Measurements from ENCODE around the gene DGKQ.
"Not testable (repeated sequence)": the region's sequence is repeated elsewhere in the genome, so short reads cannot be mapped to it uniquely, and the experiment has no call there.

The DGKQ gene

DNA sequence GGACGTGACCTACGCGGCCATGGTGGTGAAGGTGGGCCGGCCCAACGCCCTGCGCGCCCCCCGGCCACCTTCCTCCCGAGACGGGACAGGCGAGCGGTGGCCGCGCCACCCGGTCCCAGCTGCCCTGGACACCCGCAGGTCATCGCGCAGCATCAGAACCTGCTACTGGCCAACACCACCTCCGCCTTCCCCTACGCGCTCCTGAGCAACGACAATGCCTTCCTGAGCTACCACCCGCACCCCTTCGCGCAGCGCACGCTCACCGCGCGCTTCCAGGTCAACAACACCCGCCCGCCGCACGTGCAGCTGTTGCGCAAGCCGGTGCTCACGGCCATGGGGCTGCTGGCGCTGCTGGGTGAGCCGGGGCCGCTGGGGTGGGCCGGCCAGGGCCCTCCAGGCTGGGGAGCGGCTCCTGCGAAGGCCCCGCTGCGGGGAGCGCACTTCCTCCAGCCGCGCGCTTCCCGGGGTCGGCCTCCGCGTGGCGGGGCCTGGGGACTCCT, 28.8 kb upstream of the DGKQ start:
- Mint-ChIP-seq H3K4me3 (no peak overlapping the region), H3K27me3 (peaks cover 17% of the 10 kb centered on the region)

DNA sequence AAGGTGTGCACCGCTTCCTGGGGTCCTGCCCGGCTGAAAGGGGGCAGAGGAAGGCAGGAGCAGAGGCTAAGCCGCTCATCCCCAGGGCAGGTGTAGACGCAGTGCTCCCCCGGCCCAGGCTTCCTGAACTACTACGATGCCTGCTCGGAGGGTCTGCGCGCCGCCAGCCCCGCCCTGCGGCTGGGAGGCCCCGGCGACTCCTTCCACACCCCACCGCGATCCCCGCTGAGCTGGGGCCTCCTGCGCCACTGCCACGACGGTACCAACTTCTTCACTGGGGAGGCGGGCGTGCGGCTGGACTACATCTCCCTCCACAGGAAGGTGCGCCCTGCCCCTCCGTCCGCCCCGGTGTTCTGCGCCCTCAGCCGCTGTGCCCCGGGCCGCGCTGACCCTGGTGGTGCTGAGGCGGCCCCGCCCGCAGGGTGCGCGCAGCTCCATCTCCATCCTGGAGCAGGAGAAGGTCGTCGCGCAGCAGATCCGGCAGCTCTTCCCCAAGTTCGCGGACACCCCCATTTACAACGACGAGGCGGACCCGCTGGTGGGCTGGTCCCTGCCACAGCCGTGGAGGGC, 28.3 kb upstream of the DGKQ start:
- peaks cover 11% of the 10 kb centered on the region for H3K4me1 Mint-ChIP-seq (ENCODE audit: low read depth)
- no peaks in the 10 kb centered on the region for H3K9me3 Mint-ChIP-seq (ENCODE audit: low read depth)
- H3K27me3 Mint-ChIP-seq, result peaks cover 14% of the 10 kb centered on the region
- no peaks in the 10 kb centered on the region for H3K36me3 Mint-ChIP-seq
- no peak overlapping the region for H3K27ac Mint-ChIP-seq
- no peak overlapping the region for H3K4me3 Mint-ChIP-seq

More for the DNA sequence above, 28.8 kb upstream of the DGKQ start:
- Mint-ChIP-seq H3K27ac (no peak overlapping the region), H3K4me1 (ENCODE audit: low read depth) (peaks cover 11% of the 10 kb centered on the region), H3K36me3 (no peaks in the 10 kb centered on the region), H3K9me3 (ENCODE audit: low read depth) (no peaks in the 10 kb centered on the region)

DNA sequence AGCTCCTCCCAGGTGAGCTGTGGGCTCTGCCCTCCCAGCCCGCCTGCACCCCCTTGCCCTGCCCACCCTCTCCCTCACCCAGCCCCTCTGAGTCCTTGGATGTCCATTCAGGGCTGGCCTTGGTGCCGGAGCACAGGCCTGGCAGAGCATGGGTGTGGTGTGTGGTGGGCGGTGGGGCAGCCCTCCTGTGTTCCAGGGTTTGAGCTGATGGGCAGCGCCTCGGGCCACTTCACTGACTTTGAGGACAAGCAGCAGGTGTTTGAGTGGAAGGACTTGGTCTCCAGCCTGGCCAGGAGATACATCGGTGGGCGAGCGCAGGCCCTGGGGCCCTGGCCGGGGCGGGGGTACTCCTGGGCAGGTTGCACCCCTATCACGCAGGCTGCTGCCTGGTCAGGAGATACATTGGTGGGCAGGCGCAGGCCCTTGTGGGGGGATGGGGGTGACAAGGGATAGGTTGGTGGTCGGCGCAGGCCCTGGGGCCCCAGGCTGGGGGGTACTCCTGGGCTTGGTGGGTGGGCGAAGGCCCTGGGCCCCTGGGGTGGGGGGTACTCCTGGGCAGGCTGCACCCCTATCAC, 27.4 kb upstream of the DGKQ start:
- H3K27me3 Mint-ChIP-seq, result peaks cover 11% of the 10 kb centered on the region

DNA sequence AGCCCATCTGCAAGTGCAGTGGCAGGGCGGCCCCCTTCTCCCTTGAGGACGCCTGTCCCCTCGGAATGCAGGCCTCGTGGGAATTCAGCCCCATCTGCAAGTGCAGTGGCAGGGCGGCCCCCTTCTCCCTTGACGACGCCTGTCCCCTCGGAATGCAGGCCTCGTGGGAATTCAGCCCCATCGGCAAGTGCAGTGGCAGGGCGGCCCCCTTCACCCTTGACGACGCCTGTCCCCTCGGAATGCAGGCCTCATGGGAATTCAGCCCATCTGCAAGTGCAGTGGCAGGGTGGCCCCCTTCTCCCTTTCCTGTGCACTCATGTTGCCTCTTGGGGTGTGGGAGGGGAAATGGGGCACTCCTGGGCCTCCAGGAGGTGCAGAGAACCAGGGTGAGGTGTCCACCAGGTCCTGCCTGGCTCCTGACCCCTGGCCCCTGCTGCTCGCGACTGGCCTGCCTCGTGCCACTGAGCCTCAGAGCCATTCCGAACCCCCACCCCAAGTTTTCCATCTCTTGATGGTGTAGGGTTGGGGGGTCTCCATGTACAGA, 26.6 kb upstream of the DGKQ start:
- H3K36me3 Mint-ChIP-seq, result no peaks in the 10 kb centered on the region
- H3K9me3 Mint-ChIP-seq (ENCODE audit: low read depth), result no peaks in the 10 kb centered on the region
- H3K4me3 Mint-ChIP-seq, result no peak overlapping the region
- peaks cover 11% of the 10 kb centered on the region for H3K4me1 Mint-ChIP-seq (ENCODE audit: low read depth)
- H3K27ac Mint-ChIP-seq, result no peak overlapping the region
- peaks cover 11% of the 10 kb centered on the region for H3K27me3 Mint-ChIP-seq

More for the DNA sequence above, 27.4 kb upstream of the DGKQ start:
- no peaks in the 10 kb centered on the region for H3K9me3 Mint-ChIP-seq (ENCODE audit: low read depth)
- no peak overlapping the region for H3K27ac Mint-ChIP-seq
- no peak overlapping the region for H3K4me3 Mint-ChIP-seq
- H3K36me3 Mint-ChIP-seq, result no peaks in the 10 kb centered on the region
- H3K4me1 Mint-ChIP-seq (ENCODE audit: low read depth), result peaks cover 11% of the 10 kb centered on the region

DNA sequence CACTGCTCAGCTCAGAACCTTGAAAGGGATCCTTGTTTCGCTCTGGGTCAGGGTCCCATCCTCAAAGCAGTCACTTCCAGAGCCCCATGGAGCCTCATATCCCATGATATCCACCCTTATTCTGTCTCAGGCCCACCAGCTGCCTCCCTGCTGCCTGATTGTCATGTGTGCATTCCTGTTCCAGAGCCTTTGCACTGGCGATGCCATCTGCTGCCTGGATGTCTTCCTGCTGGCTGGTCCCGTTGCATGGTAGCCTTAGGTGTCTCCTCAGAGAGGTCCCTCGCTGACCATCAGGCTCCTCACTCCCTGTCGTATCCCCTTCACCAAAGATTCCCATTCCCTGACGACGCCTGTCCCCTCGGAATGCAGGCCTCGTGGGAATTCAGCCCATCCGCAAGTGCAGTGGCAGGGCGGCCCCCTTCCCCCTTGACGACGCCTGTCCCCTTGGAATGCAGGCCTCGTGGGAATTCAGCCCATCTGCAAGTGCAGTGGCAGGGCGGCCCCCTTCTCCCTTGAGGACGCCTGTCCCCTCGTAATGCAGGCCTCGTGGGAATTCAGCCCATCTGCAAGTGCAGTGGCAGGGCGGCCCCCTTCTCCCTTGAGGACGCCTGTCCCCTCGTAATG, 26.0 kb upstream of the DGKQ start:
- peaks cover 11% of the 10 kb centered on the region for H3K4me1 Mint-ChIP-seq (ENCODE audit: low read depth)
- H3K27ac Mint-ChIP-seq; H3K36me3 Mint-ChIP-seq; H3K27me3 Mint-ChIP-seq; H3K9me3 Mint-ChIP-seq (ENCODE audit: low read depth); H3K4me3 Mint-ChIP-seq: not testable (repeated sequence)

DNA sequence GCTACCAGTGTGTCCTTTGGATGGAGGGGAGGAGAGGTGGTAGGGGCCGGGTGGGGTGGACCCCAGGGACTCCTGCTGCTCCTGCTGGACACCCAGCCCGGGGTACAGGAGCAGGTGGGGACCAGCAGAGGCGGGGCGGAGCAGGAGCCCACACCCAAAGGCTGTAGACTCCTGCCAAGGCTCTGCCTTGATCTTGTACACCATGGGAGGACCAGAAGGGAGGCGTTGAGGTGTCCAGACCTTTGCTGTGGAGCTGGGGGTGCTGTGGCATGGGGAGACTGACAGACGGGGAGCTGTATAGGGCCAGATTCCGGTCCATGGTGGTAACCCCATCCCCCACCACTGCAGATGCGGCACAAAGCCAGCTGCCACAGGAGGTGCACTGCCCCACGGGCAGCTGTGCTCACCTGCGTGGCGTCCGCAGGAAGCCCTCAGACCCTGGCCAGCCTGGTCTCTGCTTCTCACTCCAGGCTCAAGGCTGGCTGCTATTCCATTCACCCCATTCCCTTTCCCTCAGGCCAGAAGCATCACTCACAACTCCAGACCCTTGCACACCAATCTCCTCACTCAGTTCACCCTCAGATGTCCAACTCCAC, 24.8 kb upstream of the DGKQ start:
- H3K4me3 Mint-ChIP-seq, result no peak overlapping the region

DNA sequence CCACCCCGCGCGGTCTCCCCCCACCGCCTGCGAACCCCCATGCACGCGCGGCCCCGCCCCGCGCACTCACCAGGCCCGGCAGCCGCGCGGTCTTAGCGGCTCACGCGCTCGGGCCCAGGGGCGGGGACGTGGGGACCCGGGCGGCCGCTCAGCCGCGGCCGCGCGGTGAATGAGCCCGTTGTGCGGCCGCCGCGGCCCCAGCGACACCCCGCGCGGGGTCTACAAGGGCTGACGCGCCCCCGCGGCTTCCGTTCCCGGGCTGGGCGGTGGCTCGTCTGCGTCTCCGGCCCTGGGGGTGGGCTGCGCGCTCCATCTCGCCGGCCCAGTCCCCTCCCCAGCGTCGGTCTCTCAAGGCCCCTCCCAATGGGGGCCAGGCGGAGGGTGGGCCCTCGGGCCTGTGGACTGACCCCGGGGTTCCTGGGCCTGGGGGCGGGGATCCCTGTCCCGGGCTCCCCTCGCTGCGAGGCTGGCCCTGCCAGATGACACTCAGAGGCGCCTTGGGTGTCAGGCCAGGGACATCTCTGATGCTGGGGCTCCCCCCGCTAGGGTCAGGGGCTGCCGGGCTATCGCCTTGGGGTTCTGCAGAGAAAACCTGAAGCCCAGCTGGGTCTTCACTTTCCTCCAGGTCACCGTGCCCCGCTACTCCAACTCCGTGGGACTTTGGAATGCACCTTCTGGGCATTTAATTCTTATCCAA, 24.2 kb upstream of the DGKQ start:
- Mint-ChIP-seq H3K4me1 (ENCODE audit: low read depth) (peaks cover 11% of the 10 kb centered on the region), H3K27me3 (peaks cover 6% of the 10 kb centered on the region), H3K36me3 (no peaks in the 10 kb centered on the region), H3K9me3 (ENCODE audit: low read depth) (no peaks in the 10 kb centered on the region), H3K27ac (no peak overlapping the region), H3K4me3 (no peak overlapping the region)

More for the DNA sequence above, 24.8 kb upstream of the DGKQ start:
- Mint-ChIP-seq H3K36me3 (no peaks in the 10 kb centered on the region), H3K27ac (no peak overlapping the region), H3K9me3 (ENCODE audit: low read depth) (no peaks in the 10 kb centered on the region), H3K27me3 (peaks cover 6% of the 10 kb centered on the region), H3K4me1 (ENCODE audit: low read depth) (peaks cover 11% of the 10 kb centered on the region)

DNA sequence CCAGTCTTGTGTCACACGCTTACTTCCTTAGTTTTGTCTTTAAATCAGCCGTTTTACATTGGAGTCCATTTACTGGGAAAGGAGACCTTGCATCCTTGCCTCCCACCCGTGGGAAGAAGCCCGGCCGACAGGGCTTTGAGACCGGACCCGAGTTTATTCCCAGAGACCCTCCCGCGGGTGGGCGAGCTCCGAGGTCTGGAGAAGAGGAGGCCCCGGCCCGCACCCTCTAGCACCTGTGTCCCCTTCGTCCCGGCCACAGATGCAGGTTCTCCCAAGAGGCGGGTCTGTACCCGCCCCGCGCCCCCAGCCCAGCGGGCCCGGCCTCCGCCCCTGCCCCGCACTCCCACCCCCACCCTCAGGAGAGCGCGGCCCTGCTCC, 23.6 kb upstream of the DGKQ start:
- Mint-ChIP-seq H3K36me3 (no peaks in the 10 kb centered on the region), H3K4me3 (no peak overlapping the region), H3K9me3 (ENCODE audit: low read depth) (no peaks in the 10 kb centered on the region), H3K4me1 (ENCODE audit: low read depth) (peaks cover 11% of the 10 kb centered on the region), H3K27ac (no peak overlapping the region), H3K27me3 (peaks cover 6% of the 10 kb centered on the region)

DNA sequence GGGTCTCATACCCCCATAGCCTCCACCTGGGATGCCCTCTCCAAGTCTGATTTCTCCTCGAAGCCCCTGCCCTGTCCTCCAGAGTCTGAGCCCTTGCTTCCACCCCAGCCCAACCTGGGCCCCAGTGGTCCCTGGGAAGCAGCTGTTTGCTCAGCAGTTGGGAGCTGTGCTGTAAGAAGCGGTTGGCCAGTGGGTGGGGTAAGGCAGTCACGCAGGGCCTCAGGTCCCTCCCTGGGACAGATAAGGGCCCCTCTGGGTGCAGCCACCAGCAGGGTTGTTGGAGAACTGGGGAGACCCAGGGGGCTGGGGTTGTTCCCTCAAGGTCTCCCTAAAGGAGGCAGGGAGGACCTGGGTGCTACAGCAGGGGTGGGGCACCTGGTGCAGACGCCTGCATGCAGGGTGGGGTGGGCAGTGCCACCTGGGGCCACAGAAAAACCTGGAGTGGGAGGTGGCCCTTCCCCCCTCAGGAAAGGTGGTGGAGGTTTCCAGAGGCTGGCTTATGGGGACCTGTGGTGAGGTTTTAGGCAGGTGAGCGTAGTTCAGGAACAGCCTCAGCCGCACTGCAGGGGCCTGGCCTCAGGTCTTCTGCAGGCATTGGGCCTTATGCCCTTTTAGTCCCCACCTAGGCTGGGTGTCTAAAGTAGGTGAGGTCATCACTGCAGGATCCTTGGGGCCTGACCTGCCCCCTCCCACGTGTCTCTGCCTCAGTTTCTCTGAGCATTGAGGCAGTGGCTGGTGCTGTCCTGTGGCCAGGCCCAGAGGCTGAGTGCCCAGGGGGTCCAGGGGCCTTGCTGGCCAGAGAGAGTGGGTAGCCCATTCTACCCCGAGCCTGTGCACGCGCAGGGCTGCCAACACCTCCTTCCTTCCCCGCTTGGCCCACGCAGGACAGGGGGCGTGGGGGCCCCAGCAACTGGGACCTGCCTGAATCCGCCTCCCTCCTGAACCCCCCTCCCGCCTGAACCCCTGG, 22.9 kb upstream of the DGKQ start:
- H3K27ac Mint-ChIP-seq, result no peak overlapping the region
- no peaks in the 10 kb centered on the region for H3K36me3 Mint-ChIP-seq
- peaks cover 6% of the 10 kb centered on the region for H3K27me3 Mint-ChIP-seq
- peaks cover 11% of the 10 kb centered on the region for H3K4me1 Mint-ChIP-seq (ENCODE audit: low read depth)
- no peak overlapping the region for H3K4me3 Mint-ChIP-seq
- H3K9me3 Mint-ChIP-seq (ENCODE audit: low read depth), result no peaks in the 10 kb centered on the region

DNA sequence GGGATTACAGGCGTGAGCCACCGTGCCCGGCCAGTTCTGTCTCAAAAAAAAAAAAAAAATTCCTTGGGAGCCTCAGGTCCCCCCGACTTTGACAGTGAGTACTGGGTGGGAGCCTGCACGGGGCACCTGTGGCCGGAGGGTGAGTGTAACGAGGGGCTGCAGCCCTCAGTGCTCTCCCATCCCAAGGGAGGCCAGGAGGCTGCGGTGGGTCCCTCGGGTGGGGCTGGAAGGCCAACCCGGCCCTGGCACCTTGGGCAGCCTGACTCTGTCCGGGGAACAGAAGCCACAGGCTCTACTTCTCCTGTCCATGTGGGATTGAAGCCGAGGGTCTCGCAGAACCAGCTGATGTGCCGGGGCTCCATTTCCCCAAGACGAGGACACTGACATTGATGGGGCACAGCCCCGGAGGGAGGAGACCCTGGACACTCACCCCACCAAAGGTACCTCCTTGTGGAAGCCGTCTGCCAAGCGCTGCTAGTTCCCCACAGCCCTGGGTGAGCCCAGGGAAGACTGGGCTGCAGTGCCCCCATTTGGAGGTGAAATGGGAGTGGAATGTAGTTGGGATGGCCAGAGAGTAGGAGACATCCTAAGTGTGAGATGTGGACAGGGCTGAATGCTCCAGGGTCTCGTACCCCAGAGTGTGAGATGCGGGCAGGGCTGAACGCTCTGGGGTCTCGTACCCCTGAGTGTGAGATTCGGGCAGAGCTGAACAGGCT, 22.1 kb upstream of the DGKQ start:
- H3K36me3 Mint-ChIP-seq, result no peaks in the 10 kb centered on the region
- no peak overlapping the region for H3K4me3 Mint-ChIP-seq
- H3K27me3 Mint-ChIP-seq, result peaks cover 6% of the 10 kb centered on the region
- peaks cover 11% of the 10 kb centered on the region for H3K4me1 Mint-ChIP-seq (ENCODE audit: low read depth)
- no peak overlapping the region for H3K27ac Mint-ChIP-seq
- no peaks in the 10 kb centered on the region for H3K9me3 Mint-ChIP-seq (ENCODE audit: low read depth)

DNA sequence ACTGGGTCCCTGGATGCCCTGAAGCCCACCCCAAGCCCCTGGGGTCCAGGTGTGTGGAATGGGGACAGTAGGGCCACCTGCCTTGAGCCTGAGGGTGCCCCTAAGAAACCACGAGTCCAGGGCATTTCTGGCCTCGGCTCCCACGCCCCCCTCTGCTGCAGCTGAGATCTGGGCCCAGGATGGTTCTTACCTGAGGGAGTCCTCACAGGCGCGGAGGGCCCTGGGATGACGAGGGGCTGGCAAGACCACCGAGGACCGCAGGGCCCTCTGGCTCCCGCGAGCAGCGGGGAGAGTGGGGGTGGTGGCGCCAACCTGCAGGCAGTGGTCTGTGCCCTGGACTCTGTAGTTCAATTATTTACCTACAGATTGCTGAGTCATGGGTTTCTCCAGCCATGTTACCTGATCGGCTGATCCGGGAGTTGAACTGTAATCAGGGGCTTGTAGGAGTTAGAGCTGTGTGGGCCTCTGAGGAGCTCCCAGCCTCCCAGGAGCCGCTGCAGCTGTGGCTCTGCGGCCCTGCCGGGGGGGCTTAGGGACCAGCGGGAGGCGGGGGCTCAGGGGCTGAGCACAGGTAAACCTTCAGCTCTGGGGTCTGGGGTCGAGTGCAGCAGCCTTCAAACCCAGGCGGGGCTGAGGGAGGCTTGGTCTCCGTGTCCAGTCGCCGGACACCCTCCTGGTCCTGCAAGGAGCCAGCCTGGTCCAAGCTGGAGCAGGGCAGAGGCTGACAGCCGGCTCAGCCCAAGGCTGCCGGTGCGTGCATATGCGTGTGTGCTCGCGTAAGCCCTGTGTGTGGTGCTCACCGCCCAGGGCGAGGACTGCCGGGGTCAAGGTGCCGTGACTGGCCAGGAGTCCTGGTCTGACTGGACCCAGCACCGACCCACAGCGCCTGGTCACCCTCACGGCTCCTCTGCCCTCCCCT, 20.0 kb upstream of the DGKQ start, which contains the start of gene SLC26A1:
SLC26A1 (minus strand) TSS at position 294 of the 919 bp plus-strand sequence. CDS start 1,701 bp downstream, outside the sequence.
- H3K36me3 Mint-ChIP-seq, result no peaks in the 10 kb centered on the region
- H3K27ac Mint-ChIP-seq, result no peak within 1 kb of the TSS
- peaks cover 7% of the 10 kb centered on the region for H3K4me1 Mint-ChIP-seq (ENCODE audit: low read depth)
- H3K27me3 Mint-ChIP-seq, result peaks cover 1% of the 10 kb centered on the region
- no peak within 1 kb of the TSS for H3K4me3 Mint-ChIP-seq
- H3K9me3 Mint-ChIP-seq (ENCODE audit: low read depth), result no peaks in the 10 kb centered on the region

DNA sequence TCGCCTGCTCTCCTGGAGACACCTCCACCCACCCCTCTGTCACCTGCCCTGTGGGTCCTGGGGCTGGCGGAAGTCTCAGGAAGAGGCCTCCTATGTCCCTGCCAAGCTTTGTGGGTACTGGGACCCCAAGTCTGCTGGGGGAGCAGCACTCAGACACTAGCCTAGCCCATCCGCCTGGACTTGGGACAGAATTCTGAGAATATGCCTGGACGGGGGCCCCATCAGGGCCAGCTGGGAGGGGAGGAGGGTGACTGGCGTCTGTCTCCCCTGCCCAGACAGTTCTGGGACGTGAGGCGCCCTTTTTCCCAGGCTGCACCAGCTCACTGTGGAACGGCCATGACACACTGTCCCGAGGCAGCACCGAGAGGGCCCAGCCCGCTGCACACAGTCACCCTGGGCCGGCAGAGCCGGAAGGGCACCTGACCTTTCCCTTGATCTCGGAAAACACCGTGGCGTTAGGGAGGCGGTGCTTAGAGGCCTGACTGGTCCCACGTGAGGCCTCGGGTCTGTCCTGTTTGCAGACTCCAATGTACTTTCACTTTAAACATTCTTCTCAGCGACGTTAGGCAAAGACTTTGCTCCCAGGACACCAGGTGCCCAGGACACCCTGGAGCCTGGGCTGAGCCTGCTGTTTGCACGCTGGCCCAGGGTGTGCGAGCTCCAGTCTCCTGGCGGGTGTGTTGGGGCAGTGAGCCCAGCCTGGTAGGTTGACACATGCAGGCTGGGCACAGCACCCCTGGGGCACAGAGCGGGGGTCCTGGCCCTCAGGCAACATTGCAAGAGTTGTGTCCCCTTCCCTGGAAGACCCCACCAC, 19.1 kb upstream of the DGKQ start:
- no peak overlapping the region for H3K4me3 Mint-ChIP-seq
- H3K27me3 Mint-ChIP-seq, result no peaks in the 10 kb centered on the region
- H3K4me1 Mint-ChIP-seq (ENCODE audit: low read depth), result peaks cover 5% of the 10 kb centered on the region
- H3K36me3 Mint-ChIP-seq, result no peaks in the 10 kb centered on the region
- H3K27ac Mint-ChIP-seq, result no peak overlapping the region
- no peaks in the 10 kb centered on the region for H3K9me3 Mint-ChIP-seq (ENCODE audit: low read depth)
